H1 (cell line): ENCODE results near the gene OBSCN. TPM values are rescaled to one million over a fixed set of nuclear protein-coding genes. Genes with fewer than 3 reads are reported as not detected.
A peak's percentile ranks its signal among the peaks of the same experiment; 100 is the strongest.

ENCODE experiments used
- CTCF ChIA-PET: fragments of 300-600 bp; sonication (Branson Sonifier 250); formaldehyde crosslinking; loops from one replicate; lab custom pipeline; 2021; ENCODE audit not compliant: partially characterized antibody; lab: Charles Lee
- POLR2A ChIA-PET: fragments of 300-600 bp; sonication (Branson Sonifier 250); formaldehyde crosslinking; loops from one replicate; lab custom pipeline; 2021; ENCODE audit warnings: inconsistent platforms; ENCODE audit not compliant: partially characterized antibody; lab: Charles Lee
- DNase-seq, 2 experiments: peaks; one replicate each; pipeline versions ENCODE4 v3.0.0 to v3.0.0-alpha.2; 2010 to 2022; ENCODE audit warnings: low spot score in 2 of 2, low read depth in 1 of 2, mixed read lengths in 1 of 2
- FAIRE-seq: peaks from 2 replicates; lab custom pipeline; 2011; peaks lifted over from hg19 to GRCh38; lab: Jason Lieb, UNC
- H2AFZ ChIP-seq: 2 replicates; pipeline ENCODE4 v1.8.1; 2012; ENCODE audit warnings: low read length, inconsistent platforms
- H2AK5ac ChIP-seq: 2 replicates; pipeline ENCODE4 v1.6.1; 2013; ENCODE audit warnings: low read depth, low read length
- H2BK120ac ChIP-seq: replicated peaks from 2 replicates; pipeline ENCODE3; 2013; ENCODE audit warnings: low read depth, low read length, inconsistent platforms
- H2BK12ac ChIP-seq: 2 replicates; pipeline ENCODE4 v1.6.1; 2013; ENCODE audit warnings: low read depth, low read length
- H2BK15ac ChIP-seq: 2 replicates; pipeline ENCODE4 v1.6.1; 2013; ENCODE audit warnings: low read length
- H2BK20ac ChIP-seq: 2 replicates; pipeline ENCODE4 v1.6.1; 2013; ENCODE audit warnings: low read length
- H2BK5ac ChIP-seq: 2 replicates; pipeline ENCODE4 v1.6.1; 2013; ENCODE audit warnings: low read depth, low read length
- H3K14ac ChIP-seq: 2 replicates; pipeline ENCODE4 v1.6.1; 2013; ENCODE audit warnings: inconsistent platforms; ENCODE audit not compliant: insufficient read length
- H3K18ac ChIP-seq: 2 replicates; pipeline ENCODE4 v1.6.1; 2013; ENCODE audit warnings: low read length; ENCODE audit errors: extremely low read depth
- H3K23ac ChIP-seq: 2 replicates; pipeline ENCODE4 v1.6.1; 2013; ENCODE audit warnings: inconsistent platforms; ENCODE audit not compliant: insufficient read length
- H3K23me2 ChIP-seq: 2 replicates; pipeline ENCODE4 v1.6.1; 2013; ENCODE audit warnings: low read depth, low read length
- H3K27ac ChIP-seq: 2 replicates; pipeline ENCODE4 v1.6.1; 2011; ENCODE audit warnings: low read depth, low read length, inconsistent platforms
- H3K27me3 ChIP-seq, 4 experiments: replicated peaks in 1 of 4; 1 replicate in 1 of 4; 2 replicates in 3 of 4; pipeline versions ENCODE4 v1.6.1 to v1.8.1; 2011 to 2013; ENCODE audit warnings: low read length in 3 of 4, mild to moderate bottlenecking in 3 of 4, inconsistent platforms in 2 of 4, mixed read lengths in 2 of 4, moderate library complexity in 1 of 4; ENCODE audit not compliant: control insufficient read depth in 3 of 4, insufficient read depth in 3 of 4; ENCODE audit errors: extremely low read depth in 1 of 4
- H3K36me3 ChIP-seq, 4 experiments: 2 replicates each; pipeline versions ENCODE4 v1.6.1 to v1.8.1; 2011 to 2013; ENCODE audit warnings: mild to moderate bottlenecking in 4 of 4, low read length in 3 of 4, moderate library complexity in 2 of 4, control low read depth in 1 of 4, inconsistent platforms in 1 of 4; ENCODE audit not compliant: insufficient read depth in 4 of 4, control insufficient read depth in 2 of 4
- H3K4ac ChIP-seq: replicated peaks from 2 replicates; pipeline ENCODE3; 2013; ENCODE audit warnings: low read length, low read depth, mixed read lengths, inconsistent platforms; ENCODE audit not compliant: insufficient read length
- H3K4me1 ChIP-seq, 4 experiments: replicated peaks in 1 of 4; 1 replicate in 1 of 4; 2 replicates in 3 of 4; pipeline versions ENCODE4 v1.6.1 to v1.8.1; 2011 to 2013; ENCODE audit warnings: low read length in 3 of 4, inconsistent platforms in 2 of 4, mixed read lengths in 1 of 4; ENCODE audit not compliant: insufficient read depth in 4 of 4, control insufficient read depth in 3 of 4
- H3K4me2 ChIP-seq, 2 experiments: 2 replicates each; pipeline versions ENCODE4 v1.6.1 to v1.8.1; 2011 to 2013; ENCODE audit warnings: low read depth in 2 of 2, low read length in 2 of 2, control low read depth in 1 of 2, inconsistent platforms in 1 of 2, mild to moderate bottlenecking in 1 of 2; ENCODE audit not compliant: insufficient read depth in 1 of 2
- H3K4me3 ChIP-seq, 4 experiments: fragments of 200-600, 300-600 bp in 1 of 4; sonication (generic), shearing (Covaris generic), sonication (Bioruptor Twin) in 1 of 4; 2 replicates each; pipeline versions ENCODE4 v1.5.1 to v1.8.1; 2011 to 2016; ENCODE audit warnings: low read length in 4 of 4, low read depth in 3 of 4, control low read depth in 2 of 4, inconsistent platforms in 2 of 4, mild to moderate bottlenecking in 2 of 4, mixed read lengths in 1 of 4, moderate library complexity in 1 of 4; ENCODE audit not compliant: insufficient read depth in 2 of 4; ENCODE audit errors: extremely low read depth in 1 of 4
- H3K56ac ChIP-seq: replicated peaks from 2 replicates; pipeline ENCODE3; 2013; ENCODE audit warnings: low read depth, mild to moderate bottlenecking, mixed read lengths, low read length, inconsistent platforms; ENCODE audit not compliant: insufficient read length
- H3K79me1 ChIP-seq: 2 replicates; pipeline ENCODE4 v1.6.1; 2013; ENCODE audit warnings: low read depth, low read length, control low read depth
- H3K79me2 ChIP-seq, 2 experiments: 2 replicates each; pipeline versions ENCODE4 v1.6.1 to v1.8.1; 2012 to 2013; ENCODE audit warnings: low read length in 2 of 2, mild to moderate bottlenecking in 2 of 2, inconsistent platforms in 1 of 2; ENCODE audit not compliant: insufficient read depth in 2 of 2, control insufficient read depth in 1 of 2
- H3K9ac ChIP-seq, 4 experiments: replicated peaks in 1 of 4; 1 replicate in 1 of 4; 2 replicates in 3 of 4; pipeline versions ENCODE4 v1.6.1 to v1.8.1; 2011 to 2013; ENCODE audit warnings: low read depth in 3 of 4, low read length in 3 of 4, control low read depth in 2 of 4, mild to moderate bottlenecking in 2 of 4, moderate library complexity in 2 of 4, inconsistent platforms in 1 of 4; ENCODE audit errors: extremely low read depth in 1 of 4
- H3K9me3 ChIP-seq, 2 experiments: 2 replicates each; pipeline versions ENCODE4 v1.6.1 to v1.8.1; 2012 to 2013; ENCODE audit warnings: mild to moderate bottlenecking in 2 of 2, moderate library complexity in 2 of 2, control low read depth in 1 of 2, inconsistent platforms in 1 of 2, low read depth in 1 of 2, low read length in 1 of 2, mixed read lengths in 1 of 2; ENCODE audit not compliant: insufficient read depth in 2 of 2
- H4K20me1 ChIP-seq, 2 experiments: replicated peaks in 1 of 2; 2 replicates each; pipeline versions ENCODE3 to v1.8.1; 2011 to 2013; ENCODE audit warnings: inconsistent platforms in 2 of 2, low read length in 2 of 2, mild to moderate bottlenecking in 1 of 2; ENCODE audit not compliant: insufficient read depth in 2 of 2, control insufficient read depth in 1 of 2
- H4K5ac ChIP-seq: 2 replicates; pipeline ENCODE4 v1.6.1; 2013; ENCODE audit warnings: low read length, low read depth, mixed read lengths, inconsistent platforms; ENCODE audit not compliant: insufficient read length
- H4K8ac ChIP-seq: 2 replicates; pipeline ENCODE4 v1.8.0; 2013; ENCODE audit warnings: mild to moderate bottlenecking, moderate library complexity, low read length, inconsistent platforms; ENCODE audit not compliant: insufficient read depth; ENCODE audit errors: extremely low read depth
- H4K91ac ChIP-seq: replicated peaks from 2 replicates; pipeline ENCODE3; 2013; ENCODE audit warnings: low read length, mixed read lengths, inconsistent platforms; ENCODE audit not compliant: insufficient read length
- KDM1A ChIP-seq: fragments of 200-600, 300-600 bp; sonication (generic); IDR thresholded peaks from 2 replicates; pipeline ENCODE4 v1.7.1; 2016; ENCODE audit warnings: mild to moderate bottlenecking, low read length, borderline replicate concordance
- TAF1 ChIP-seq: IDR thresholded peaks from 2 replicates; pipeline ENCODE4 v1.6.1; 2011; ENCODE audit warnings: mild to moderate bottlenecking, low read depth, low read length
- whole genome bisulfite sequencing, 2 experiments: shearing (Covaris generic) in 1 of 2; methylation state at CpG; one replicate each; pipeline versions ENCODE4 v1.1.6 to v1.1.7; 2013 to 2015; ENCODE audit warnings: low lambda C conversion rate in 2 of 2, mixed read lengths in 2 of 2, inconsistent platforms in 1 of 2, low coverage in 1 of 2, missing lambda C conversion rate in 1 of 2; ENCODE audit not compliant: insufficient replicate concordance in 2 of 2, insufficient coverage in 1 of 2, insufficient read length in 1 of 2; ENCODE audit errors: extremely low coverage in 1 of 2, missing lambda C conversion rate in 1 of 2; 5-methylcytosine and 5-hydroxymethylcytosine counted together
- polyA plus RNA-seq, 7 experiments: library from polyadenylated mRNA; depleted of rRNA in 3 of 7; stranded (reverse) in 5 of 7; unstranded in 2 of 7; fragments of >200 nt in 5 of 7; fragments of 200-250 nt in 2 of 7; gene quantifications; 1 replicate in 5 of 7; 2 replicates in 1 of 7; 4 replicates in 1 of 7; pipeline versions ENCODE4 v1.2.1 to v1.2.3, GENCODE V29; 2011 to 2013; ENCODE audit warnings: missing spikeins in 2 of 7, mixed read lengths in 2 of 7
- total RNA-seq: library from RNA; stranded (reverse); fragmentation: NEBNext Ultra II Directional; extraction: Animal tissue kit (Norgen Biotek cat#: 25700); gene quantifications from 2 replicates; pipeline ENCODE4 v1.2.1, GENCODE V29; 2021

The OBSCN gene
- total and polyA plus RNA-seq, 2 of the 8 experiments (the other 6 are each of a cell fraction or from before 2014, with no cell fraction given): 7.5 to 28.4 TPM

DNA sequence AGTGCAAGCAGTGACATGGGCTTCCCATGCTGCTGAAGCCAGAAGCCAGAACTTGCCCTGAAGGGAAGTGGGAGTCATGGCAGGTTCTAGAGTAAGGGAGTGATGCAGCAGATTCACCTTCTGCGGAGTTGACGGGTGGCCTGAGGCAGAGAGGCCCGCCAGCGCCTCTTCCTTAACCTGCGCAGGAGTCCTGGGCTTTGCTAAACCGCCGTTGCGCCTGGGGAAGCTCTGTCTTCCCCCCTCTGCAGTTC, 67.3 kb downstream of the OBSCN start:
- no peaks in the 10 kb centered on the region for H3K9me3 ChIP-seq
- H3K14ac ChIP-seq: no peak overlapping the region
- no peak overlapping the region for H3K23ac ChIP-seq
- FAIRE-seq: no peak
- no peak overlapping the region for H4K5ac ChIP-seq
- H3K27ac ChIP-seq: no peak overlapping the region
- H2BK120ac ChIP-seq: no peak overlapping the region
- no peak overlapping the region for H3K56ac ChIP-seq
- peak overlapping the region; percentile 68 to 96 for H3K4me2 ChIP-seq
- no peak overlapping the region for H2BK20ac ChIP-seq
- no peak overlapping the region for H4K8ac ChIP-seq
- peak overlapping the region; percentile 39 to 71 (median 61); a peak in 7 of 8 replicates for H3K4me3 ChIP-seq
- no peaks in the 10 kb centered on the region for H3K79me2 ChIP-seq
- no peak overlapping the region for H3K18ac ChIP-seq
- peaks cover 6 to 17% of the 10 kb centered on the region in 2 experiments for H4K20me1 ChIP-seq
- H2BK12ac ChIP-seq: no peak overlapping the region
- H4K91ac ChIP-seq: no peak overlapping the region
- CTCF ChIA-PET: interaction anchor here (0.6 to 1.6 kb wide), 4 partner anchors 26 to 226 kb away, joined by 3 to 5 read pairs (median 4); no protein-coding TSS in a partner anchor
- no peaks in the 10 kb centered on the region for H3K79me1 ChIP-seq
- H3K4ac ChIP-seq: no peak overlapping the region
- H3K27me3 ChIP-seq: peaks cover 0 to 5% (median 3%) of the 10 kb centered on the region in 4 experiments; a peak in 2 of 7 replicates
- POLR2A ChIA-PET: interaction anchor here (0.8 to 1.4 kb wide), 5 partner anchors 9 to 182 kb away, joined by 3 to 7 read pairs (median 3); a partner anchor contains a TSS
- peaks cover 0 to 7% (median 1%) of the 10 kb centered on the region in 4 experiments; a peak in 4 of 7 replicates for H3K4me1 ChIP-seq
- no peak overlapping the region for H3K9ac ChIP-seq
- no peak overlapping the region for H2BK15ac ChIP-seq
- no peak for DNase-seq
- no peak overlapping the region for H2AFZ ChIP-seq
- peaks cover 7% of the 10 kb centered on the region; the same call in 1 of the 2 replicates for H3K23me2 ChIP-seq
- H2AK5ac ChIP-seq: no peak overlapping the region
- H3K36me3 ChIP-seq: peaks cover 0 to 9% (median 5%) of the 10 kb centered on the region in 4 experiments; a peak in 3 of 8 replicates
- WGBS, 2 experiments: 63% methylated on average over 8 of the region's 8 CpGs; no CpG with 5 or more reads in 1 of the 2 experiments
- H2BK5ac ChIP-seq: no peak overlapping the region
- TF ChIP-seq KDM1A (peak; percentile 84), TAF1 (0 out of 2 replicates have a peak, but pooled peaks have one; percentile 22)
